ENCODE results near the gene LINGO4. TPM values are rescaled to one million over a fixed set of nuclear protein-coding genes. Genes with fewer than 3 reads are reported as not detected.

LINGO4 gene
- total and polyA plus RNA-seq, 10 of the 15 experiments (the other 5 are each of a cell fraction or from before 2014, with no cell fraction given), result not detected

GRCh38 chr1:151801310-151801820 lies 3.9 kb downstream of the LINGO4 start:
- Histone ChIP-seq H3K9me3 (replicated peaks; ENCODE audit: control insufficient read depth, insufficient read depth, low read length) (no peaks in the 10 kb centered on the region), H3K27ac (ENCODE audit: control insufficient read depth, insufficient read depth) (no peak overlapping the region), H3K4me3 (no peak overlapping the region), H4K20me1 (ENCODE audit: control insufficient read depth, insufficient read depth) (no peaks in the 10 kb centered on the region), H3K27me3 (replicated peaks in 1 of 2; ENCODE audit: control insufficient read depth in 2 of 2, insufficient read depth in 2 of 2, low read length in 1 of 2) (peaks cover 0 to 11% of the 10 kb centered on the region in 2 experiments; a peak in 2 of 4 replicates), H2AFZ (ENCODE audit: control insufficient read depth, low read depth, low read length) (no peak overlapping the region), H3K9ac (ENCODE audit: control insufficient read depth, insufficient read depth, low read length) (no peak overlapping the region), H3K4me1 (ENCODE audit: control insufficient read depth, insufficient read depth, low read length) (peaks cover 6% of the 10 kb centered on the region; the same call in 1 of the 2 replicates), H3K4me2 (ENCODE audit: control insufficient read depth, insufficient read depth) (no peak overlapping the region), H3K36me3 (ENCODE audit: control insufficient read depth in 2 of 2, insufficient read depth in 2 of 2, low read length in 1 of 2) (no peaks in the 10 kb centered on the region), H3K79me2 (ENCODE audit: control insufficient read depth, insufficient read depth, low read length) (no peaks in the 10 kb centered on the region)
- ATAC-seq (no peak), FAIRE-seq (no peak), DNase-seq (ENCODE audit: low read depth, low spot score) (no peak)
- ChIA-PET POLR2A (interaction anchor here (0.6 kb wide), 1 partner anchor 41 kb away, joined by 3 read pairs; no protein-coding TSS in a partner anchor), SMC1A (ENCODE audit: uncharacterized antibody, unreplicated experiment) (interaction anchor here (1.4 kb wide), 1 partner anchor 34 kb away, joined by 4 read pairs; no protein-coding TSS in a partner anchor), RAD21 (ENCODE audit: unreplicated experiment) (no interaction called here), CTCF (interaction anchor here (1.5 kb wide), 1 partner anchor 12 kb away, joined by 4 read pairs; no protein-coding TSS in a partner anchor)
- in situ Hi-C loops (cut with MboI) (no loop called here), intact Hi-C loops (cut with micrococcal nuclease; ENCODE audit: unreplicated experiment) (no loop called here)
- TF ChIP-seq ZNF207 (IDR thresholded peaks at IDR 0.05; ENCODE audit: borderline replicate concordance) (no peak), MYB (IDR thresholded peaks at IDR 0.05; ENCODE audit: borderline replicate concordance, low read depth, low read length) (no peak), RELA (IDR thresholded peaks at IDR 0.05; ENCODE audit: borderline replicate concordance, partially characterized antibody) (no peak), TCF7 (IDR thresholded peaks at IDR 0.05; ENCODE audit: borderline replicate concordance) (no peak), POLR2A (IDR thresholded peaks at IDR 0.05; ENCODE audit: low read depth, low read length) (no peak), CEBPB (IDR thresholded peaks at IDR 0.05; ENCODE audit: borderline replicate concordance in 1 of 2, low read depth in 2 of 2, low read length in 2 of 2) (no peak), ATF7 (IDR thresholded peaks at IDR 0.05; ENCODE audit: low read depth) (no peak), MTA2 (IDR thresholded peaks at IDR 0.05; ENCODE audit: low read depth) (no peak), ATF2 (IDR thresholded peaks at IDR 0.05; ENCODE audit: low read length) (no peak), SUZ12 (IDR thresholded peaks at IDR 0.05; ENCODE audit: unreplicated experiment) (no peak), ETV6 (conservative IDR thresholded peaks at IDR 0.05 in 1 of 2, IDR thresholded peaks at IDR 0.05 in 1 of 2; ENCODE audit: borderline replicate concordance in 1 of 2, low read depth in 1 of 2) (no peak), RB1 (IDR thresholded peaks at IDR 0.05; ENCODE audit: borderline replicate concordance) (no peak), BRCA1 (IDR thresholded peaks at IDR 0.05; ENCODE audit: low read depth, low read length) (no peak), SREBF2 (IDR thresholded peaks at IDR 0.05; ENCODE audit: low read length) (no peak), KLF5 (IDR thresholded peaks at IDR 0.05; ENCODE audit: partially characterized antibody) (no peak), CHD2 (IDR thresholded peaks at IDR 0.05; ENCODE audit: borderline replicate concordance, low read depth, low read length) (no peak)
- 59% methylated on average over 12 of the region's 12 CpGs for WGBS (ENCODE audit: insufficient coverage, insufficient replicate concordance, low lambda C conversion rate, missing lambda C conversion rate)
- no TSS peak for BruUV-seq (replicated peaks)

Measured in GM12878 (cell line).